Measurements from ENCODE around the gene ATL3.

GRCh38 chr11:63705526-63705925 is 34.4 kb upstream of the ATL3 start:
- TF ChIP-seq CTCF (IDR thresholded peaks at IDR 0.05 in 4 of 5, conservative IDR thresholded peaks at IDR 0.05 in 1 of 5) (no peak), POLR2A (IDR thresholded peaks at IDR 0.05) (no peak)

Data from gastrocnemius medialis (tissue), 4 donors.